ENCODE measurements around the gene LCLAT1. TPM values are rescaled to one million over a fixed set of nuclear protein-coding genes. Genes with fewer than 3 reads are reported as not detected.

The LCLAT1 gene
- total RNA-seq, 1 donor from 2014 or later = 28.8 TPM

DNA sequence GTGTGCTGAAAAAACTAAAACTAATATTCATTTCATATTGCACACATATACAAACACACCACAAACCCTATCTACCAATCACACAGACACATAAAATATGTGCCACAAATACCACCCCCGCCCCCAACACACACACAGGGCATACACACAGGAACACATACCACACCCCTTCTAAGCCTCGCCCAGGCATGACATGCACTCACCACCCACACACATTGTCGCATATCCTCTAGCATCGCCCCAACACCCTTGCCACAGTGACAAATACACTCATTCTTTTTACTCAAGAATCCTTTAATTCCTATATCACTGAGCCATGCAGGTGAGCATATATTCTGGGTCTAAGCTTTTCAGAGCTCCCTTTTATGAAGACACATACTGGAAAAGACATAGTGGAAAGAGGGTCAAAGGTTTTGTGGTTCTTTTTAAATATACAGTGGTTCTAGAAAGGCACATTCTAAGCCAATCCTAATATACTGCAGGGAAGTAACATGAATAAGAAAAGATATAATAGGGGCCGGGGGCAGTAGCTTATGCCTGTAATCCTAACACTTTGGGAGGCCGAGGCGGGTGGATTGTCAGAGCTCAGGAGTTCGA is 24.5 kb upstream of the LCLAT1 start:
- DNase-seq (ENCODE audit: low spot score) = no peak

DNA sequence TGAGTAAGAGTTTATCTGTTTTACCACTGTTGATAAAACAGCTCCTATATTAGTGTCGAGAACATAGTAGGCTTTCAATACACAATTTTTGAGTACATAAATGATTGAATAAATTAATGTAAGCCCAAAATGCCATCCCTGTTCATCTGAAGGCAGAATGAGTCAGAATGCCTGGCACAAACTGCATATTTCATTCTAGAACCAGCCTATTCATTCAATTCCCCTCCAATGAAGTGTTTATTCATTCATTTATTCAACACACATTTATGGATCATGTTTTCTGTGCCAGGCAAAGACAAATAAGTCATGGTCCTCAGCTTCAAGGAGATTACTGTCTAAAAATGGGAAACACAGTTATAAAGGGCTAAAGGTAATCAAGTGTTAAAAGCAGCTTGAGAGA is 22.8 kb upstream of the LCLAT1 start:
- no peak for DNase-seq (ENCODE audit: low spot score)

DNA sequence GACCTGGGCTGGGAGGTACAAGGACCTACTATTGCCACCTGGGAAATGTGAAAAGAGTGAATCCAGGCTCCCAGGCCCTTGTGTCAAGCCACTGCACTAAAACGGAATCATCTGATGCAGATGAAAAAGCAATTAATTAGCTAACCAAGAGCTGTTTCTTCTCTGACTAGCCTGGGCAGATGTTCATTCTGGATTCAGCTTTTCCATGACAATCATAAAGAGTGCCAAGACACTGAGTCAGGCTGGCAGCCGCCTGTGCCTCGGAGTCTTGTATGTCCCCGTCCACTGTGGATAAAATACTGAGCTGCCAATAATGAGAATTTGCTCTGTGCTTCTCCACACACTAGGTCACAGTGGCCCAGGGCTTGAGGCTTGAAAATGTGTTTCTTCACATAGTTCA is 21.7 kb upstream of the LCLAT1 start:
- no peak for DNase-seq (ENCODE audit: low spot score)

DNA sequence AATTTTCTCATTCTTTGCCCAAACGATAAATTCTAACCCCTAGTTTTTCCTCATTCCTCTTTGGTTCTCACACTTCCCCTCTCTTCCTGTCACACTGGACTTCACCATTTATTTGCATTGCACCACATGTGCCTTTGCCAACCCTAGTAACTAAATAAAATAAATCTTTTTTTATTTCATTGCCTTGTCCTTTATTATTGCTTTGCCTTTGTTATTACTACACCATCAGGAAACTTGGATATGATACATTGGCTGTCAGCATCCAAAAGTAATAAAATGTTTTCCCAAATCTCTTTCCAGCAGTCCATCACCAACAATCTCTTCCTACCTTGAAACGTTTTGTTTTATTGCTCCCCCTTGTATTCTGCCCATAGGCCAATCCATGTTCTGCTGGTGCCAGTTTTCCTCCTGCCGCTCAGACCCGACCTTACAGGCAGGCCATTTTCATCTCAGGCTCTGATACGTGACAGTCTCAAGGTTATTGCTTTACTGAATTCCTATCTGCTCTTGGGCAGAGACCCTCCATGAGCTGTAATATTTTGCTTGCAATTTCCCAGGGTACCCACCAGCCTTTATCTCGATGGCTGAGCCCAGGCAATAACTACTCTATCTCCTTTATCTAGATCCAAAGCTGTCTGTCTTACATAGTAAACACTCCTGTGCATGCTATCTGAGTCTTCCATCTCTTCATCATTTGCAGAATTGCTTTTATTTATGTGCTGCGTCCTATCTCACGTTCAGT is 19.3 kb upstream of the LCLAT1 start:
- DNase-seq (ENCODE audit: low spot score) = no peak

DNA sequence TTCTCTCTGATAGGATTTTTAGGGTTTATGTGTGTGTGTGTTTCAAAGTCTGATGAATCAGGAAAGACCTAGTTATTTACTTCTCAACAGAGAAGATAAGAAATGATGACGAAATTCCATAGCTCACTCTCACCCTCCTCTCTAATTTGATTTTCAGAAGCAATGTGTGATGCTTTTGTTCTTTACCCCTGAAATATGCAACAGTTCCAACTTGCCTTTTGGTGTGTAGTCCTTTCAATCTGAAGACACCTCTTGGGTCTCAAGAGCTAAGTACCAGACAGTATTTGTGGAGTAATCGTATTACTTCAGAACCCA is 18.7 kb upstream of the LCLAT1 start:
- DNase-seq (ENCODE audit: low spot score) = no peak

DNA sequence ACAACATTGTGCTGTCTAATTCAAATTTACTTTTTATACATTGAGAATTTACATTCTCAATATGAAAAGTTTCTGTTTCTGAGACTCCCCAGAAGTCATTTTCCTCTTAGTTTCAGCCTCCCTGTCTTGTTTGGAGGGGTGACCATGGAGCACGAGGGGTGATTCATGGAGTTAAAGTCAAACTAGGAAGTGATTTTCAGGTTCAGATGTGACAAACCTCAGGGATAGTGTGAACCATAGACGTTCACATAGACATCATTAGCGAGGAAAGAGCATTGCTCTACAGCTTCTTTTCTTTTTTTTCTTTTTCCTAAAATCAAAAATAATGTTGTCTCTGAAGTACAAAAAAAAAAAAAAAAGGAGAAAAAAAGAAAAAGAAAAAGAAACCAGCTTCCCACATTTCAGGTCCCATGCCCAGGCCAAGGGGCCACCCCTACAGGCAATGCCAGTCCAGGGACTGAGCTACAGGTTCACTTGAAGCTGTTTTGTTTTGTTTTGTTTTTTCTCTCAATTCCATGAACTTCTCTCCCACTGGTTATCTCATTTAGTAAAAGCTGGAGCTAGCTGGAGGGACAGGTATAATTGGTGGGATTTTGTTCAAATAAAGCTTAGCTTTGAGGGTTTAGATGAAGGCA is 18.1 kb upstream of the LCLAT1 start:
- DNase-seq (ENCODE audit: low spot score) = no peak

DNA sequence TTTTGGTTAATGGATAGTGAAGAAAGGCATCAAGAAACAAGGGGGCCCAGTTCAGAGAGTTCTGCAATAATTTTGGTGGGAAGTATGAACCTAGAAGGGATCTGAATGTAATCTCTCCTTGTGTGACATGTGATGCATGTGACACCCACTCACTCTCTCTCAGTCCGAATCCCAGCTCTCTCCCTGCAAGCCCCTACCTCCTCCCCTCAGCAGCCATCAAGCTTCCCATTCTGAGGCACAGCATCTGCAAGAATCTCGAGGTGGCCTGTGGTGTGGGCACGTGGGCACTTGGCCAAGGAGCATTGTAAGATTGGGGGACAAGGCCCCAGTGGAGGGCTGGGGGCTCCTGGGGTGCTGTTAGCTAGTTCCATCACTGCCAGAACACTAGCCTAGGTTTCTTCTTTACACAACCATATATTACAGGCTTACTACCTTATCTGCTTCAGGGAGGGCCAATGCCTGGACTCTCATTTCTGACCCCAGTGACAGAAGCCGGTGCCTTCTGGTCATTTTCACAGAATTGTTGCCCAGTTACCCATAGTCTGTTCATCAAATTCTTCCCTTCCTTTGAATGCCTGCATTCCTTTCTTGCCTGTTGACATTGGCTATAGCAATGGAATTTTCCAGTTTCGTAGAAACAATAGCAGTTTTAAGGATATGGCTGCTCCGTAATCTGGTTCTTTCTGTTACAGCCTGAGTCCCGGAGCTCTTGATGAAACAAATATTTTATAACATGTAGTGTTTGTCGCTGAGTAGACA is 13.3 kb upstream of the LCLAT1 start:
- no peak for DNase-seq (ENCODE audit: low spot score)

DNA sequence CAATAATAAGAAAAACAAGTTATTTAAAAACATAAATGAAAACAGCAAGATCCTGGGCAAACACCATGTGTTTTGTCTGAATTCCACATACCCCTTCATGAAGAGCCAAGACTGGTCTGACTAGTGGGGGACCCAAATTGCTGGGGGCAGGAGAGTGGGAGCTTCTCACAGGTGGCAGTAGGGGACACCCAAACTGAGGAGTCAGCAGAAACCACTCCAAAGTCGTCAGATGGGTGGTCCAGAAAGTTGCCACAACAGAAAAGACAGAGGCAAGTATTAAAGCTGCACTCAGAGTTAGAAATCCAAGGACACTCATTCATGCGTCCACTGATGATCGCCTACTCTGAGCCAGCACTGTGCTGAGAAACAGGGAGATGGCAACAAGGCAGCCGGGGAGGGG is 12.3 kb upstream of the LCLAT1 start:
- no peak for DNase-seq (ENCODE audit: low spot score)

DNA sequence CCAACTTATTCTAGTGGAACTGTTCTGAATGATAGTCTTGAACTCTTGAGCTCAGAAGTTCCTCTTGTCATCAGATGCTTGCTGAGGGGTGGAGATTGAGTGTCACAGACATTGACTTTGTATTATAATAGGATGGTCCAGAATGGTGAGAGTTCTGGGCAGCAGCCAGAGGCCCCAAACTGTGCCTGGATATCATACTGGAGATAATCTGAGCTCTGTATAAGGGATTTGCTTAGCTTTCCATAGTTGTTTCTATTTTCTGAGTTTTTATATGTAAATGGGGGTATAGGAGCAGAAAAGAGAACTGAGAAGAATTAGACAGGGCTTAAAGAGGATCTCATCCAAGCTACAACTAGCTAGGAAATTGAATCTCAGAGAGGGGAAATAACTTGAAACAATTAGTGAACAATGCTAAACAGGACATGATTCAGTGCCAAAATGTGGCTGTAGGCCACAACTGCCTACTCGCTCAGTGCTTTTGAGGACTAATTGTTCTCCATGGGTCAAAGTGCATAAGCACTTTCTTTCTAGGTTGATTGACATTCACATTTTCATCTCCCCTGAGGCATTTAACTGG is 10.1 kb upstream of the LCLAT1 start:
- DNase-seq (ENCODE audit: low spot score) = no peak

DNA sequence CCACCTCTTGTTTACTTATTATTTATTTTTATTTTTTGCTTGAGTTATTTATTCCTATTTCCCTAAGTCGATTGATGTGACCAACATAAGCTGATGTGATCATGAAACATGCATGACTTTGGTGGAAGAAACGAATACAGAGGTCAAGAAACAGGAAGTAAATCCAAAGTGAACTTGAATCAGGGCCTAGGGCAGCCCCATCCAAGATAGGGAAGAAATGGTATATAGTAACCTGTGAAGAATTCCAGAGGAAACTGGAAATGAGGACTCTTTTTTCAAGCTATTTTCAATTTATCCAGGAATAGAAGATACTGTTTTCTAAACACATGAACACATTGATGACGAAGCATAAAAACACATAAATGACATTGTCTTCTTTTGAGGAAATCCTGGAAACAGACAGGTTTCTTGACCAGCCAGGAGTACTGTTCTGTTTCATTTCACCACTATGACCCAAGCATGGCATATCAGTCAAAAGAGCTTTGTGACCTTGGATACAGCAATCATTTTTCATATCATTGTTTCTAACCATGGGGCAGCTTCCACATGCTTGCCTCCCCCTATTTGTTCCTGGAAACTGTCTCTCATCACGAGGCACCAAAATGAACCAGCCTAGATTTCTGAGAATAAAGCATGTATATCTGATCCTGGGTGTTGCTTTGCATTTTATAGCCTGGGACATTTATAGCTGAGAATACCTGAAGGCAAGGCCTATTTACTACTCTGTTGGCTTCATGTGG is 9.1 kb upstream of the LCLAT1 start:
- DNase-seq (ENCODE audit: low spot score) = no peak

DNA sequence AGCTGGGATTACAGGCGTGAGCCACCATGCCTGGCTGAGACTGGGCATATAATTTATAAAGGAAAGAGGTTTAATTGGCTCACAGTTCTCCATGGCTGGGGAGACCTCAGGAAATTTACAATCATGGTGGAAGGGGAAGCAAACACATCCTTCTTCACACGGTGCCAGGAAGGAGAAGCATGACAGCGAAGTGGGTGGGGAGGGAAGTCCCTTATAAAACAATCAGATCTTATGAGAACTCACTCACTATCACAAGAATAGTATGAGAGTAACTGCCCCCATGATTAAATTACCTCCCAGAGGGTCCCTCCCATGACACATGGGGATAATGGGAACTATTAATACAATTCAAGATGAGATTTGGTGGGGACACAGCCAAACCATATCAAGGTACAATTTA is 7.8 kb upstream of the LCLAT1 start:
- no peak for DNase-seq (ENCODE audit: low spot score)

DNA sequence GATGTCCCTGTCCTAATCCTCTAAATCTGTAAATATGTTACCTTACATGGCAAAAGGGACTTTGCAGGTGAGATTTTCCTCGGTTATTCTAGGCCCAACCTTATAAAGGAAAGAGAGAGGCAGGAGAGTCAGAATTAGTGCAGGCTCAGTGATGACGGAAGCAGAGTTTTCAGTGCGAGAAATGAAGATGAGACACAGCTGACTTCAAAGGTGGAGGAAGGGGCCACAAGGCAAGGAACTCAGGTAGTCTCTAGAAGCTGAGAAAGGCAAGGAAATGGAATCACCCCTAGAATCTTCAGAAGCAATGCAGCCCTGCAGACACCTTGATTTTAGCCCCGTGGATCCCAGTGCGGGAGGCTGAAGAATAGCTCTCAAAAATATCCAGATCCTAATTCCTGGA is 7.2 kb upstream of the LCLAT1 start:
- no peak for DNase-seq (ENCODE audit: low spot score)

DNA sequence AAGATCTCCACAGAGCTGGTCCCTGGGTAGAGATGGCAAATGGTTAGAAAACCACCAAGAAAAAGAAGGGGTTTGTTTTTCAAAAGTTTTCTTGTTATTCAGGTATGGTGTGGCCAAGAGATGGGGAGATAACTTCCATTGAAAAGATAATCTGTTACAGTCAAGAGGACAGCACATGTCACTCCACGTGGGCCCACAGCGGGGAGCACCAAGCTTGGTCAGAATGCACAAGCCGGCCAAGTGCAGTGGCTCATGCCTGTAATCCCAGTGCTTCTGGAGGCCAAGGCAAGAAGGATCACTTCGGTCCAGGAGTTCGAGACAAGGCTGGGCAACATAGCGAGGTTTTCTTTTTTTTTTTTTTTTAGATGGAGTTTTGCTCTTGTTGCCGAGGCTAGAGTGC is 6.0 kb upstream of the LCLAT1 start:
- DNase-seq (ENCODE audit: low spot score) = no peak

DNA sequence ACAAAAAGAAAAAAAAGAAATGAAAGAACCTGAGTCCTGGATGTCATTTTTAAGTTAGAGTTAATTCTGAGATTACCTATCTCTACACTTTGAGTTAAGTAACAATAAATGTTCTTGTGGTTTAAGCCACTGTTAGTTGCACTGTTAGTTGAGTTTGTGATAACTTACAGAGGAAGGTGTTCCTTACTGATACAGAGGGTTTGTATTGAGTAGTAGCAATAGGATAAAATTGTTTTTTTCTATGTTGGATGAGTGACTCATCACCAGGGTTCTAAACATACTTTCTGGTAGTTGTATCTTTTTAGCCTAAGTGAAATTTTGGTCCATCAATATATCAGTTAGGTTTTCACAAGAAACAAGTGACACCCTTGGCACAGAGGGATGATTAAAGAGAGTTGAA is 4.0 kb upstream of the LCLAT1 start:
- DNase-seq (ENCODE audit: low spot score) = no peak

DNA sequence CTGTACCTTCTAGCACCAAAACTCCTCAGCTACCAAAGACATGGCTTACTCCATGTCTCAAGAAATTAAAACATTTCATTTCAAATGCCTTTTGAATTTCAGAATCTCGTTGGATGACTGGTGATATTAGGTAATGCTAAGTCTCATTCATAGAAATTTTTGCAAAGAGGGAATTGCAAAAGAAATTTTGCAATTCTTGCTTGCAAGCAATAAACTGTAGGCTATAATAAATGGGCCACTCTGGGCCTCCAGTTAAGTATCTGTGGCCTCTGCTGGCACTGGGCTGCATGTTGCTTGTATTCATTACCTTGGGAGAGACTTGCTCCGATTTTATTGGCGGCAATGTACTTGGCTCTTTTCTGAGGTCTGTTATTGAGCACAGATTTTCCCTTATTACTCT is 2.8 kb upstream of the LCLAT1 start:
- DNase-seq (ENCODE audit: low spot score) = no peak

DNA sequence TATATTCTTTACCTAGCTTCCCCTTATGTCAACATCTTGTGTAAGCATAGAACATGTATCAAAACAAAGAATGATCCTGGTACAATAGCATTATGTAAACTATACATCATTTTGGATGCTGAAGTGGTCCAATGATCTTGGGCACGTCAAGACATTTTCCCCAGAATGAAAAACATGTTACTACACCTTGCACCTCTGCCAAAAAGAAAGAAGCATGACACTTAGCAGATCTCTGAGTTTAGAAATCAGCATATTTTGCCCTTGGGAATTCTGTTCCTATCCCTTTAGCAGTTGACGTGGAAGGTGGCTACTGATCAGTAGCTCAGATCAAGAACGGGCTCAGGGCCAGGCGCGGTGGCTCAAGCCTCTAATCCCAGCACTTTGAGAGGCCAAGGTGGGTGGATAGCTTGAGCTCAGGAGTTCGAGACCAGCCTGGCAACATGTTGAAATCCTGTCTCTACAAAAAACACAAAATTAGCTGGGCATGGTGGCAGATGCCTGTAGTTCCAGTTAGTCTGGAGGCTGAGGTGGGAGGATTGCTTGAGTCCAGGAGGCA is 1.7 kb upstream of the LCLAT1 start:
- DNase-seq (ENCODE audit: low spot score) = no peak

DNA sequence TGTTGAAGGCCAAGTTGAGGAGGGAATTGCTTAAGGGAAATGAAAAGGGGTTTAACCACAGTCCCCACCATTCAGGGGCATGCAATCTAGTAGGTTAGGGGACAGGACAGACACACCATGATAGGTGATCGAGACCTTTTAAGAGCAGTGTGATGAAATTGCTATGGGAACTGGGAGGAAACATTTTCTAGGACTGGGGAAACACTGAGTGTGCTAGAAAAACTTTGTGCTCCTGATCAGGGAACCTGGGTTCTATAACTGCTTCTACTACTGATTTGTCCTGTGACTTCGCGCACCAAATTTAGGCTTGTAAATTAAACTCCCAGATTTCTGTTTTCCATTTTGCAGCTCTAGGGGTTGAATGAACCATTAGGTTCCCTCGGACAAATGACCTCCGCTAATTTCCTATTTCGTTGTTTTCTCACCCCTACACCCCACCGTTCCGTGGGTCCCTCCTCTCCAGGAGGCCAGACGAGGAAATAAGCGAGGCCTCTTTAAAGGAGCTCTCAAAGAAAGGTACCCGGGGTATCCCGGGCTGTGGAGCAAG is 371 bp upstream of the LCLAT1 start:
- DNase-seq (ENCODE audit: low spot score) = no peak

DNA sequence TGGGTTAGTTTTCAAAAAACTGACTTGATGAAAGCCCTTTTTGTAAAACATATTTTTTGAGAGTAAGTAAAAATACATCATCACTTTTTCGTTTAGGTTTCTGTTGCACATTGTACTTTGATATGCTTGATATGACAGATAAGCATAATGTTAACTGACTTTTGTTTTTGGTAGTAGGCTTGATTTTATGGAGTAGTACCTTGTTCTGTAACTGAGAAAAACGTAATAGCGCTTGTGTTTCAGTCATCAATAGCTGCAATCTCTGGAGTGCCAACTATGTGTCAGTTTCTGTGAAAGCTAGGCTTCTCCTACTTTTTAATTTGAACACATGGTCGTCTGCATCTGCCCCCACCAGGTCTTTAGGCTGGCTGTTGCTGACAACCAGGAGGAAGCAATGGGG is 1.3 kb downstream of the LCLAT1 start:
- no peak for DNase-seq (ENCODE audit: low spot score)

DNA sequence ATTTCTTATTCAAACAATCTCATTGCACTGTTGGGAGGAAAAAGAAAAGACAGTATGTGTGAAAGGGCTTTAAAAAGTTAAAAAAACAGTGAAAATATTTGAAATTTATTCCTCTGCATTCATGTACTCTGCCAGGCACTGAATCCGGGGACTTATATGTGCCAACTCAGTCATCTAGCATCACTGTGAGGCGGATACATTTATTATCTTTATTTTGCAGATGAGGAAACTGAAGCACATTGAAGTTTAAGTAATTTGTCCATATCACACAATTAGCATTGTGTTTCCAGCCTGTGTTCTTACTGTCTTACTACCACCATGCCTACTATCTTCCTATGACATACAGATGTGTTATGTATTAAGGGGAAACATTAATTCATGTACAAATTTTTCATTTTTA is 1.8 kb downstream of the LCLAT1 start:
- no peak for DNase-seq (ENCODE audit: low spot score)

DNA sequence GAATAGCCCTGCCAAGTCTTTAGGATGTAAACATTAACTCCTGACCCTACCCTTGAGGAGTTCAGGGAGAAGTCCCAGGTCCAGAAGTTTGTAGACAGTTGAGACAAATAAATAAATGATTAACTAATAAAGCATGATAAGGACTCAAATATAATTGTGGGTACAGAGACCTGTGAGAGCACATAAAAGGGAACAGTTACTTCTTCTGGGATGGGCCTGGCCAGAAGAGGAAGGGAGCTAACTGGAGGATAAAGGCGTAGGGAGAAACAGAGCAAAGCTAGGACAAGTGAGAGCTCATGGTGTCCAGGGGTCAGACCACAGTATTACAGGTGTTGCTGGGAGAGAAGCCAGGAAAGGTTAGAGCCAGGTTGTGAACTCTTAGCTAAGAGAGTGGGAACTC is 3.0 kb downstream of the LCLAT1 start:
- DNase-seq (ENCODE audit: low spot score) = no peak

DNA sequence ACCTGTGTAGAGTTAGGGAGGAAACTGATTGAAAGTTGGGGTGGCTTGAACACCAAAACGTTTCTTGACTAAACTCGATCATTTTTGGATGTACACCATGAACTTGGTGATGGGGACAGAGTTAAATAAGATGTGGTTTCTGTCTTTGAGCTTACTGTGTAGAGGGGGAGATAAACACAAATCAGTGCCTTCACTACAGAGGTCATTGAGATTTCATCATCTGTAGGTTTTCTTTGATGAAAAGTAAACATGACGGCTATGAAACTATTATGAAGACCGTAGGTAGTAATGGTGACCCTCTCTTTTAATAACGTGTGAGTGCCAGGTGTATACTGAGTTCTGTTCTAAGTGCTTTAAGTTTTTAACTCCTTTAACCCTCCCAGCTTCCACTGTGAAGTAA is 6.5 kb downstream of the LCLAT1 start:
- no peak for DNase-seq (ENCODE audit: low spot score)

All from ureter (tissue), 1 donor.